Naive thymus-derived CD4-positive, alpha-beta T cell (primary cell): ENCODE data around the gene ADGRB2. TPM values are rescaled to one million over a fixed set of nuclear protein-coding genes. Genes with fewer than 3 reads are reported as not detected.

ENCODE experiments used
- ATAC-seq: fragments of 150-1000 bp; cut with Tn5 transposase; 2 replicates; pipeline ENCODE4 v1.10.0; 2021; ENCODE audit warnings: mild to moderate bottlenecking, moderate library complexity
- CTCF ChIA-PET: fragments of 350-600 bp; sonication (Branson Sonifier 250); formaldehyde crosslinking; loops from one replicate; lab custom pipeline; 2021; ENCODE audit warnings: antibody characterized with exemption; lab: Charles Lee
- POLR2A ChIA-PET: fragments of 350-600 bp; sonication (Branson Sonifier 250); formaldehyde crosslinking; loops from one replicate; lab custom pipeline; 2021; ENCODE audit warnings: antibody characterized with exemption, inconsistent platforms; lab: Charles Lee
- DNase-seq, 9 donors: peaks; one replicate each; pipeline versions ENCODE4 v3.0.0 to v3.0.0-alpha.2; 2020 to 2022; ENCODE audit warnings: mixed read lengths in 1 of 9
- H3K27ac ChIP-seq: one replicate; pipeline ENCODE4 v1.7.0; 2013; ENCODE audit warnings: mild to moderate bottlenecking, low read depth, low read length, moderate library complexity
- H3K27me3 ChIP-seq, 2 donors: one replicate each; pipeline ENCODE4 v1.7.0; 2013; ENCODE audit warnings: low read length in 2 of 2, mild to moderate bottlenecking in 2 of 2, moderate library complexity in 2 of 2; ENCODE audit not compliant: control insufficient read depth in 2 of 2, insufficient read depth in 2 of 2
- H3K36me3 ChIP-seq, 3 experiments: 1 replicate in 2 of 3; 2 replicates in 1 of 3; pipeline ENCODE4 v1.7.0; 2013; ENCODE audit warnings: low read length in 3 of 3, mild to moderate bottlenecking in 3 of 3, moderate library complexity in 1 of 3; ENCODE audit not compliant: insufficient read depth in 3 of 3, control insufficient read depth in 2 of 3
- H3K4me1 ChIP-seq, 2 donors: one replicate each; pipeline ENCODE4 v1.7.0; 2013; ENCODE audit warnings: low read length in 2 of 2, mild to moderate bottlenecking in 2 of 2, moderate library complexity in 1 of 2; ENCODE audit not compliant: control insufficient read depth in 2 of 2, insufficient read depth in 2 of 2
- H3K4me3 ChIP-seq: 2 replicates; pipeline ENCODE4 v1.7.0; 2013; ENCODE audit warnings: mild to moderate bottlenecking, low read length
- H3K9me3 ChIP-seq, 3 experiments: 1 replicate in 2 of 3; 2 replicates in 1 of 3; pipeline ENCODE4 v1.7.0; 2013; ENCODE audit warnings: low read length in 3 of 3; ENCODE audit not compliant: control insufficient read depth in 2 of 3
- H3K27ac Mint-ChIP-seq, 9 donors: one replicate each; pipeline ENCODE4 v1.8.0; 2020 to 2022; ENCODE audit warnings: mixed read lengths in 9 of 9, mild to moderate bottlenecking in 8 of 9, moderate library complexity in 5 of 9, inconsistent platforms in 2 of 9
- H3K27me3 Mint-ChIP-seq, 5 donors: one replicate each; pipeline ENCODE4 v1.8.0; 2021 to 2022; ENCODE audit warnings: mixed read lengths in 5 of 5, mild to moderate bottlenecking in 1 of 5
- H3K36me3 Mint-ChIP-seq, 5 donors: one replicate each; pipeline ENCODE4 v1.8.0; 2020 to 2022; ENCODE audit warnings: mixed read lengths in 5 of 5, mild to moderate bottlenecking in 3 of 5, inconsistent platforms in 1 of 5
- H3K4me1 Mint-ChIP-seq, 7 donors: one replicate each; pipeline ENCODE4 v1.8.0; 2020 to 2022; ENCODE audit warnings: mixed read lengths in 7 of 7, mild to moderate bottlenecking in 3 of 7, inconsistent platforms in 1 of 7
- H3K4me3 Mint-ChIP-seq, 10 donors: one replicate each; pipeline ENCODE4 v1.8.0; 2020 to 2022; ENCODE audit warnings: mild to moderate bottlenecking in 10 of 10, mixed read lengths in 10 of 10, moderate library complexity in 6 of 10, inconsistent platforms in 2 of 10
- H3K9me3 Mint-ChIP-seq, 11 donors: one replicate each; pipeline ENCODE4 v1.8.0; 2020 to 2022; ENCODE audit warnings: mixed read lengths in 11 of 11, mild to moderate bottlenecking in 4 of 11, inconsistent platforms in 1 of 11, moderate library complexity in 1 of 11
- intact Hi-C, 2 donors: fragments of 100-400 bp; cut with micrococcal nuclease; formaldehyde crosslinking; loops; one replicate each; pipeline ENCODE4 v1.15.1; 2023
- polyA plus RNA-seq, 2 donors: library from polyadenylated mRNA; unstranded; fragments of 300-500 nt; fragmentation: Illumina TruSeq; gene quantifications; one replicate each; pipeline ENCODE4 v1.2.3, GENCODE V29; 2021
- total RNA-seq, 6 experiments: library from RNA in 5 of 6; stranded (reverse) in 5 of 6; gene quantifications; 1 replicate in 5 of 6; 2 replicates in 1 of 6; pipeline ENCODE4 v1.2.3 and lab custom pipeline; 2021 to 2026

Gene ADGRB2
- total and polyA plus RNA-seq, 7 experiments from 2014 or later, result 0.11 to 4.3 (median 0.43) TPM; not detected in 2

GRCh38 chr1:31799895-31800673 is 35.9 kb upstream of the ADGRB2 start:
- CTCF ChIA-PET, result no interaction called here
- ATAC-seq (no peak), DNase-seq (no peak)
- Mint-ChIP-seq H3K27me3 (peaks cover 0 to 27% (median 0%) of the 10 kb centered on the region in 5 donors), H3K36me3 (no peaks in the 10 kb centered on the region), H3K9me3 (peaks cover 0 to 1% (median 0%) of the 10 kb centered on the region in 11 donors), H3K27ac (no peak overlapping the region), H3K4me3 (no peak overlapping the region), H3K4me1 (peaks cover 3 to 27% (median 21%) of the 10 kb centered on the region in 7 donors)
- no peaks in the 10 kb centered on the region for H3K27me3 ChIP-seq
- H3K4me1 ChIP-seq, result no peaks in the 10 kb centered on the region
- POLR2A ChIA-PET, result interaction anchor here (0.9 to 1.2 kb wide), 2 partner anchors 10 to 155 kb away, joined by 3 read pairs; partner anchors contain the start of gene PEF1
- no peak overlapping the region for H3K4me3 ChIP-seq
- no peak overlapping the region for H3K27ac ChIP-seq
- no peaks in the 10 kb centered on the region for H3K36me3 ChIP-seq
- no peaks in the 10 kb centered on the region for H3K9me3 ChIP-seq
- intact Hi-C loops, result no loop called here

GRCh38 chr1:31799196-31799894 is 35.2 kb upstream of the ADGRB2 start:
- no peaks in the 10 kb centered on the region for H3K9me3 ChIP-seq
- H3K27ac ChIP-seq, result no peak overlapping the region
- H3K27me3 ChIP-seq, result no peaks in the 10 kb centered on the region
- ChIA-PET CTCF (no interaction called here), POLR2A (no interaction called here)
- Mint-ChIP-seq H3K9me3 (peaks cover 0 to 1% (median 0%) of the 10 kb centered on the region in 11 donors), H3K4me1 (peaks cover 3 to 27% (median 21%) of the 10 kb centered on the region in 7 donors), H3K27ac (no peak overlapping the region), H3K36me3 (no peaks in the 10 kb centered on the region), H3K27me3 (peaks cover 0 to 26% (median 0%) of the 10 kb centered on the region in 5 donors), H3K4me3 (no peak overlapping the region)
- DNase-seq (no peak), ATAC-seq (no peak)
- intact Hi-C loops, result no loop called here
- no peaks in the 10 kb centered on the region for H3K36me3 ChIP-seq
- H3K4me3 ChIP-seq, result no peak overlapping the region
- no peaks in the 10 kb centered on the region for H3K4me1 ChIP-seq

- POLR2A ChIA-PET, result no interaction called here
- H3K27ac Mint-ChIP-seq, result no peak overlapping the region
- CTCF ChIA-PET, result no interaction called here
These were observed 34.5 kb upstream of the ADGRB2 start for GRCh38 chr1:31798433-31799195.

GRCh38 chr1:31798086-31798432 is 33.9 kb upstream of the ADGRB2 start:
- Mint-ChIP-seq H3K4me1 (peaks cover 3 to 19% (median 14%) of the 10 kb centered on the region in 7 donors), H3K27me3 (peaks cover 0 to 18% (median 0%) of the 10 kb centered on the region in 5 donors), H3K27ac (no peak overlapping the region), H3K4me3 (no peak overlapping the region), H3K36me3 (no peaks in the 10 kb centered on the region), H3K9me3 (peaks cover 0 to 1% (median 0%) of the 10 kb centered on the region in 11 donors)
- Histone ChIP-seq H3K36me3 (no peaks in the 10 kb centered on the region), H3K4me1 (no peaks in the 10 kb centered on the region), H3K4me3 (no peak overlapping the region), H3K9me3 (no peaks in the 10 kb centered on the region), H3K27me3 (no peaks in the 10 kb centered on the region), H3K27ac (no peak overlapping the region)
- intact Hi-C loops, result no loop called here
- ChIA-PET CTCF (no interaction called here), POLR2A (interaction anchor here (1.1 kb wide), 1 partner anchor 8 kb away, joined by 3 read pairs; no protein-coding TSS in a partner anchor)
- DNase-seq (no peak), ATAC-seq (no peak)

More at GRCh38 chr1:31798433-31799195, 34.5 kb upstream of the ADGRB2 start:
- H3K27me3 ChIP-seq, result no peaks in the 10 kb centered on the region
- no peaks in the 10 kb centered on the region for H3K4me1 ChIP-seq
- no peak for DNase-seq
- Mint-ChIP-seq H3K4me1 (peaks cover 3 to 24% (median 18%) of the 10 kb centered on the region in 7 donors), H3K36me3 (no peaks in the 10 kb centered on the region), H3K9me3 (peaks cover 0 to 1% (median 0%) of the 10 kb centered on the region in 11 donors), H3K4me3 (no peak overlapping the region), H3K27me3 (peaks cover 0 to 21% (median 0%) of the 10 kb centered on the region in 5 donors)
- no peak overlapping the region for H3K27ac ChIP-seq
- H3K36me3 ChIP-seq, result no peaks in the 10 kb centered on the region
- H3K9me3 ChIP-seq, result no peaks in the 10 kb centered on the region
- ATAC-seq, result no peak
- intact Hi-C loops, result no loop called here
- no peak overlapping the region for H3K4me3 ChIP-seq

- H3K27me3 ChIP-seq, result no peaks in the 10 kb centered on the region
- no peak overlapping the region for H3K27ac Mint-ChIP-seq
- DNase-seq, result no peak
- no peaks in the 10 kb centered on the region for H3K4me1 ChIP-seq
- ChIA-PET POLR2A (interaction anchor here (1.1 kb wide), 1 partner anchor 9 kb away, joined by 3 read pairs; no protein-coding TSS in a partner anchor), CTCF (no interaction called here)
- H3K4me3 ChIP-seq, result no peak overlapping the region
- H3K9me3 ChIP-seq, result no peaks in the 10 kb centered on the region
- H3K9me3 Mint-ChIP-seq, result no peaks in the 10 kb centered on the region
- H3K4me1 Mint-ChIP-seq, result peaks cover 0 to 10% (median 7%) of the 10 kb centered on the region in 7 donors
- intact Hi-C loops, result no loop called here
- H3K36me3 Mint-ChIP-seq, result no peaks in the 10 kb centered on the region
- no peaks in the 10 kb centered on the region for H3K36me3 ChIP-seq
- no peak for ATAC-seq
- H3K27ac ChIP-seq, result no peak overlapping the region
- peaks cover 0 to 18% (median 0%) of the 10 kb centered on the region in 5 donors for H3K27me3 Mint-ChIP-seq
- no peak overlapping the region for H3K4me3 Mint-ChIP-seq
These were observed 33.1 kb upstream of the ADGRB2 start for GRCh38 chr1:31797216-31797615.

GRCh38 chr1:31796707-31797106 is 32.6 kb upstream of the ADGRB2 start:
- ChIA-PET POLR2A (interaction anchor here (1.1 kb wide), 1 partner anchor 9 kb away, joined by 3 read pairs; no protein-coding TSS in a partner anchor), CTCF (no interaction called here)
- no peaks in the 10 kb centered on the region for H3K4me1 ChIP-seq
- Mint-ChIP-seq H3K36me3 (no peaks in the 10 kb centered on the region), H3K4me3 (no peak overlapping the region), H3K27ac (peak overlapping the region in 1 of 9 donors; percentile 36), H3K9me3 (no peaks in the 10 kb centered on the region), H3K27me3 (peaks cover 0 to 16% (median 0%) of the 10 kb centered on the region in 5 donors), H3K4me1 (peaks cover 0 to 9% (median 6%) of the 10 kb centered on the region in 7 donors)
- no peaks in the 10 kb centered on the region for H3K9me3 ChIP-seq
- no peak for DNase-seq
- no peaks in the 10 kb centered on the region for H3K27me3 ChIP-seq
- intact Hi-C loops, result no loop called here
- H3K27ac ChIP-seq, result no peak overlapping the region
- no peaks in the 10 kb centered on the region for H3K36me3 ChIP-seq
- no peak for ATAC-seq
- H3K4me3 ChIP-seq, result no peak overlapping the region
